Endothelial cell of umbilical vein (primary cell): ENCODE measurements around the gene CENPP. TPM values are rescaled to one million over a fixed set of nuclear protein-coding genes. Genes with fewer than 3 reads are reported as not detected.

Experiments
- BruUV-seq: library from RNA; stranded (reverse); fragments of 400-500 nt; replicated peaks from 2 replicates; lab custom pipeline; 2021; lab: Mats Ljungman, UMichigan
- CTCF ChIA-PET: fragments of 300-600, 350-600 bp; sonication (Branson Sonifier 250); formaldehyde crosslinking; loops from one replicate; lab custom pipeline; 2021; ENCODE audit warnings: antibody characterized with exemption, inconsistent platforms; lab: Charles Lee
- POLR2A ChIA-PET: fragments of 300-600, 350-600 bp; sonication (Branson Sonifier 250); formaldehyde crosslinking; loops from one replicate; lab custom pipeline; 2021; ENCODE audit warnings: antibody characterized with exemption, inconsistent platforms; lab: Charles Lee
- DNase-seq: peaks from one replicate; pipeline ENCODE4 v3.0.0-alpha.2; 2011; ENCODE audit warnings: low read depth, low spot score
- FAIRE-seq: peaks from 2 replicates; lab custom pipeline; 2011; peaks lifted over from hg19 to GRCh38; lab: Jason Lieb, UNC
- H2AFZ ChIP-seq: 2 replicates; pipeline ENCODE4 v1.6.0; 2012; ENCODE audit warnings: low read depth, low read length, control low read depth, inconsistent platforms
- H3K27ac ChIP-seq: 2 replicates; pipeline ENCODE4 v1.5.1; 2011; ENCODE audit warnings: low read depth, mild to moderate bottlenecking, control low read depth, low read length, moderate library complexity; ENCODE audit not compliant: insufficient read depth
- H3K27me3 ChIP-seq, 2 experiments: 2 replicates each; pipeline versions ENCODE4 v1.6.0 to v1.6.1; 2011; ENCODE audit warnings: low read length in 2 of 2, mixed read lengths in 1 of 2; ENCODE audit not compliant: control insufficient read depth in 2 of 2, insufficient read depth in 2 of 2
- H3K36me3 ChIP-seq, 2 experiments: 2 replicates in 1 of 2; 3 replicates in 1 of 2; pipeline ENCODE4 v1.5.1; 2011; ENCODE audit warnings: low read length in 2 of 2, mild to moderate bottlenecking in 1 of 2, moderate library complexity in 1 of 2; ENCODE audit not compliant: control insufficient read depth in 2 of 2, insufficient read depth in 2 of 2; ENCODE audit errors: extremely low read depth in 1 of 2
- H3K4me1 ChIP-seq: 3 replicates; pipeline ENCODE4 v1.5.1; 2011; ENCODE audit warnings: mild to moderate bottlenecking, low read length; ENCODE audit not compliant: control insufficient read depth, insufficient read depth; ENCODE audit errors: extremely low read depth
- H3K4me2 ChIP-seq: 2 replicates; pipeline ENCODE4 v1.6.1; 2011; ENCODE audit warnings: low read length, control low read depth, mixed read lengths; ENCODE audit not compliant: insufficient read depth
- H3K4me3 ChIP-seq, 3 experiments: fragments of 200-600 bp in 1 of 3; sonication (generic), shearing (Covaris generic) in 1 of 3; replicated peaks in 1 of 3; 2 replicates each; pipeline ENCODE4 v1.5.1; 2011 to 2016; ENCODE audit warnings: control low read depth in 3 of 3, low read length in 3 of 3, mild to moderate bottlenecking in 2 of 3, inconsistent platforms in 1 of 3, low read depth in 1 of 3, moderate library complexity in 1 of 3; ENCODE audit not compliant: insufficient read depth in 1 of 3
- H3K79me2 ChIP-seq: 2 replicates; pipeline ENCODE4 v1.6.0; 2012; ENCODE audit warnings: low read length, inconsistent platforms; ENCODE audit not compliant: control insufficient read depth, insufficient read depth
- H3K9ac ChIP-seq: replicated peaks from 2 replicates; pipeline ENCODE3; 2011; ENCODE audit warnings: low read length, control low read depth; ENCODE audit not compliant: insufficient read depth; ENCODE audit errors: extremely low read depth
- H3K9me1 ChIP-seq: replicated peaks from 3 replicates; pipeline ENCODE4 v1.6.0; 2011; ENCODE audit warnings: mild to moderate bottlenecking, low read length; ENCODE audit not compliant: control insufficient read depth, insufficient read depth; ENCODE audit errors: extremely low read depth
- H3K9me3 ChIP-seq: replicated peaks from 2 replicates; pipeline ENCODE4 v1.5.1; 2012; ENCODE audit warnings: low read length, inconsistent platforms; ENCODE audit not compliant: control insufficient read depth, insufficient read depth
- H4K20me1 ChIP-seq: replicated peaks from 2 replicates; pipeline ENCODE3; 2011; ENCODE audit warnings: mild to moderate bottlenecking, low read length; ENCODE audit not compliant: control insufficient read depth, insufficient read depth; ENCODE audit errors: extremely low read depth
- EZH2 ChIP-seq: IDR thresholded peaks from 2 replicates; pipeline ENCODE4 v1.6.1; 2012; ENCODE audit warnings: borderline replicate concordance, low read depth, mild to moderate bottlenecking, moderate library complexity, low read length, inconsistent platforms; ENCODE audit not compliant: severe bottlenecking
- FOS ChIP-seq: IDR thresholded peaks from 2 replicates; pipeline ENCODE4 v1.6.1; 2011; ENCODE audit warnings: mild to moderate bottlenecking, low read length, moderate library complexity, borderline replicate concordance; ENCODE audit not compliant: insufficient read depth
- GATA2 ChIP-seq: IDR thresholded peaks from 2 replicates; pipeline ENCODE4 v1.7.0; 2011; ENCODE audit warnings: low read depth, mild to moderate bottlenecking, moderate library complexity, mixed read lengths, low read length; ENCODE audit not compliant: insufficient read length, insufficient read depth
- JUN ChIP-seq: IDR thresholded peaks from 2 replicates; pipeline ENCODE4 v1.6.1; 2011; ENCODE audit warnings: borderline replicate concordance, low read depth; ENCODE audit not compliant: insufficient read length, insufficient read depth
- MYC ChIP-seq: IDR thresholded peaks from one replicate; pipeline ENCODE4 v1.6.1; 2011; ENCODE audit warnings: mild to moderate bottlenecking, low read depth, low read length
- POLR2A ChIP-seq: IDR thresholded peaks from 2 replicates; pipeline ENCODE4 v1.6.1; 2012; ENCODE audit warnings: low read depth, mild to moderate bottlenecking, control low read depth, low read length
- POLR2AphosphoS5 ChIP-seq: IDR thresholded peaks from 2 replicates; pipeline ENCODE4 v1.6.1; 2012; ENCODE audit warnings: low read depth, mild to moderate bottlenecking, control low read depth, low read length, moderate library complexity; ENCODE audit not compliant: insufficient read depth
- dilution Hi-C: fragments of 300-500 bp; cut with MboI; formaldehyde crosslinking; loops from one replicate; pipeline ENCODE4 v1.15.0; 2019; ENCODE audit warnings: low sequenced_read_pairs; ENCODE audit not compliant: extremely low pct_ligation_motif_present
- intact Hi-C: fragments of 100-400 bp; cut with micrococcal nuclease; formaldehyde crosslinking; loops from one replicate; pipeline ENCODE4 v1.10.0; 2022
- polyA plus RNA-seq, 4 experiments: library from polyadenylated mRNA; depleted of rRNA in 3 of 4; stranded (reverse) in 3 of 4; unstranded in 1 of 4; fragments of >200 nt; gene quantifications; 2 replicates each; pipeline versions ENCODE4 v1.2.1 to v1.2.3, GENCODE V29; 2011 to 2012; ENCODE audit warnings: missing spikeins in 1 of 4
- total RNA-seq: library from RNA; stranded (reverse); gene quantifications from 2 replicates; pipeline ENCODE4 v1.2.3, GENCODE V29; 2021
- TF ChIP-seq, protein P1 (sequence below), 2 donors: IDR thresholded peaks; 1 replicate in 1 of 2; 2 replicates in 1 of 2; pipeline ENCODE4 v1.5.1; 2011; ENCODE audit warnings: low read length in 2 of 2, mild to moderate bottlenecking in 2 of 2, moderate library complexity in 2 of 2, control low read depth in 1 of 2, inconsistent platforms in 1 of 2, low read depth in 1 of 2; ENCODE audit not compliant: insufficient read depth in 1 of 2; ENCODE audit errors: extremely low read depth in 1 of 2
- TF ChIP-seq, protein P2 (sequence below): IDR thresholded peaks from 2 replicates; pipeline ENCODE4 v1.6.1; 2011; ENCODE audit not compliant: insufficient read depth, insufficient read length

The CENPP gene
- total and polyA plus RNA-seq, 2 donors (not counting 3 experiments of a cell fraction or from before 2014, with no cell fraction given) = 1.2 to 12.0 TPM

DNA sequence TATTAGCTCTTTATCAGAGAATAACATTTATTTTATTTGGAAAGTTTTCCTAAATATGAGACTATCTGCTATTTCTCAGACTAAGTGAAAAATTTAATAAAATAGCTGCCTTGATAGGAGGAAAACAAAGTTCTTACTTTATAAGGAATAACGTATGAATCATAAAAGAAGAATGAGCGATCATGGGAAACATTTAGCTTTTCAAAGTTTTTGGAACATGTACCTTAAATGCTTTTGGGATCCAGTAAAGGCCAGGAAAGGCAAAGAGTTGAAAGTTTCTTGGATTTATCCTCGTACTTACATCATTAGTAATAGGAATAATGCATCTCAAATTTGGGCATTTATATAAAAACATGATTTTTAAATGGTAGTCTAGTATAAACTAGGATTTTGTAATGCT lies 59.2 kb downstream of the CENPP start:
- H3K36me3 ChIP-seq = no peaks in the 10 kb centered on the region
- peak overlapping the region; percentile 4 for H3K4me2 ChIP-seq
- CTCF ChIA-PET = interaction anchor here (1.1 to 1.5 kb wide), 2 partner anchors 32 to 192 kb away, joined by 3 read pairs; no protein-coding TSS in a partner anchor
- peaks cover 6% of the 10 kb centered on the region for H3K4me1 ChIP-seq
- POLR2A ChIA-PET = no interaction called here
- H4K20me1 ChIP-seq = no peaks in the 10 kb centered on the region
- BruUV-seq = no TSS peak
- no peaks in the 10 kb centered on the region for H3K9me1 ChIP-seq
- intact Hi-C loops (no loop called here), dilution Hi-C loops (no loop called here)
- H3K9me3 ChIP-seq = no peaks in the 10 kb centered on the region
- no peaks in the 10 kb centered on the region for H3K27me3 ChIP-seq
- H2AFZ ChIP-seq = no peak overlapping the region
- H3K79me2 ChIP-seq = no peaks in the 10 kb centered on the region
- H3K27ac ChIP-seq = no peak overlapping the region
- TF ChIP-seq GATA2 (no peak), POLR2A (no peak), POLR2AphosphoS5 (no peak), JUN (no peak), MYC (no peak), EZH2 (no peak), FOS (no peak)
- TF ChIP-seq, protein P1, sequence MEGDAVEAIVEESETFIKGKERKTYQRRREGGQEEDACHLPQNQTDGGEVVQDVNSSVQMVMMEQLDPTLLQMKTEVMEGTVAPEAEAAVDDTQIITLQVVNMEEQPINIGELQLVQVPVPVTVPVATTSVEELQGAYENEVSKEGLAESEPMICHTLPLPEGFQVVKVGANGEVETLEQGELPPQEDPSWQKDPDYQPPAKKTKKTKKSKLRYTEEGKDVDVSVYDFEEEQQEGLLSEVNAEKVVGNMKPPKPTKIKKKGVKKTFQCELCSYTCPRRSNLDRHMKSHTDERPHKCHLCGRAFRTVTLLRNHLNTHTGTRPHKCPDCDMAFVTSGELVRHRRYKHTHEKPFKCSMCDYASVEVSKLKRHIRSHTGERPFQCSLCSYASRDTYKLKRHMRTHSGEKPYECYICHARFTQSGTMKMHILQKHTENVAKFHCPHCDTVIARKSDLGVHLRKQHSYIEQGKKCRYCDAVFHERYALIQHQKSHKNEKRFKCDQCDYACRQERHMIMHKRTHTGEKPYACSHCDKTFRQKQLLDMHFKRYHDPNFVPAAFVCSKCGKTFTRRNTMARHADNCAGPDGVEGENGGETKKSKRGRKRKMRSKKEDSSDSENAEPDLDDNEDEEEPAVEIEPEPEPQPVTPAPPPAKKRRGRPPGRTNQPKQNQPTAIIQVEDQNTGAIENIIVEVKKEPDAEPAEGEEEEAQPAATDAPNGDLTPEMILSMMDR (IDR thresholded peaks at IDR 0.05; ENCODE audit: extremely low read depth in 1 of 2, insufficient read depth in 1 of 2, low read depth in 1 of 2, low read length in 2 of 2) = no peak
- TF ChIP-seq, protein P2, sequence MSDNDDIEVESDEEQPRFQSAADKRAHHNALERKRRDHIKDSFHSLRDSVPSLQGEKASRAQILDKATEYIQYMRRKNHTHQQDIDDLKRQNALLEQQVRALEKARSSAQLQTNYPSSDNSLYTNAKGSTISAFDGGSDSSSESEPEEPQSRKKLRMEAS = no peak
- FAIRE-seq = no peak
- H3K4me3 ChIP-seq = no peak overlapping the region
- peak overlapping the region; percentile 6 for H3K9ac ChIP-seq
- DNase-seq = peak; percentile 24
